DMS53 (cell line): ENCODE measurements around the gene TMPRSS12.
"Not testable (repeated sequence)": the region's sequence is repeated elsewhere in the genome, so short reads cannot be mapped to it uniquely, and the experiment has no call there.

Source experiments
- DNase-seq: peaks from one replicate; lab custom pipeline; 2025; lab: John Stamatoyannopoulos, UW

TMPRSS12 gene

DNA sequence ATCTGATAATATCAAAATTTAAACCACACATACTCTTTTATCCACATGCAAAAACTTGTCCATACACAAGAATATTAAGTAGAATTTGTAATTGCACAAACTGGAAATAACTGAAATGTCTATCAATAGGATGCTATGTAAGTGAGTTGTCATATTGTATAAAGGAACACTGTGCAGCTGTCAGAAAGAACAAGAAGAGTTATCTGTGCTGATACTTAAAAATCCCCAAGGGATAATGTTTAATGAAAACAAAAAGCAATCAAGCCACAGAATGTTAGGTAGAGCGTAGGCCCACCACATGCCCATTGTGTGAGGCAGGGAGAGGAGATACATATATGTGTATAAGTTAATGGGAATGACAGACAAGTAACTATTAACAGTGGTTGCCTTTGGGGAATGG lies 83.7 kb downstream of the TMPRSS12 start:
- DNase-seq, result no peak

- DNase-seq, result not testable (repeated sequence)
Measured at GRCh38 chr12:50926932-50927331, 84.2 kb downstream of the TMPRSS12 start.

GRCh38 chr12:50927356-50927755 lies 84.6 kb downstream of the TMPRSS12 start:
- no peak for DNase-seq

- DNase-seq, result no peak
Measured at GRCh38 chr12:50927766-50928224, 85.1 kb downstream of the TMPRSS12 start.

GRCh38 chr12:50928392-50928791 lies 85.7 kb downstream of the TMPRSS12 start:
- DNase-seq, result no peak

- DNase-seq, result no peak
Measured at GRCh38 chr12:50929831-50930230, 87.1 kb downstream of the TMPRSS12 start.

DNA sequence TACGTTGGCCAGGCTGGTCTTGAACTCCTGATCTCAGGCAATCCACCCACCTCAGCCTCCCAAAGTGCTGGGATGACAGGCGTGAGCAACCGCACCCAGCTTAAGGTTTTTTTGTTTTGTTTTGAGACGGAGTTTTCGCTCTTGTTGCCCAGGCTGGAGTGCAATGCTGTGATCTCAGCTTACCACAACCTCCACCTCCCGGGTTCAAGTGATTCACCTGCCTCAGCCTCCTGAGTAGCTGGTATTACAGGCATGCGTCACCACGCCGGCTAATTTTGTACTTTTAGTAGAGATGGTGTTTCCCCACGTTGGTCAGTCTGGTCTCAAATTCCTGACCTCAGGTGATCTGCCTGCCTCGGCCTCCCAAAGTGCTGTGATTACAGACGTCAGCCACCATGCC lies 87.8 kb downstream of the TMPRSS12 start:
- DNase-seq, result not testable (repeated sequence)

GRCh38 chr12:50932787-50933280 lies 90.1 kb downstream of the TMPRSS12 start:
- no peak for DNase-seq

- DNase-seq, result no peak
Measured at GRCh38 chr12:50933459-50934124, 90.9 kb downstream of the TMPRSS12 start.

DNA sequence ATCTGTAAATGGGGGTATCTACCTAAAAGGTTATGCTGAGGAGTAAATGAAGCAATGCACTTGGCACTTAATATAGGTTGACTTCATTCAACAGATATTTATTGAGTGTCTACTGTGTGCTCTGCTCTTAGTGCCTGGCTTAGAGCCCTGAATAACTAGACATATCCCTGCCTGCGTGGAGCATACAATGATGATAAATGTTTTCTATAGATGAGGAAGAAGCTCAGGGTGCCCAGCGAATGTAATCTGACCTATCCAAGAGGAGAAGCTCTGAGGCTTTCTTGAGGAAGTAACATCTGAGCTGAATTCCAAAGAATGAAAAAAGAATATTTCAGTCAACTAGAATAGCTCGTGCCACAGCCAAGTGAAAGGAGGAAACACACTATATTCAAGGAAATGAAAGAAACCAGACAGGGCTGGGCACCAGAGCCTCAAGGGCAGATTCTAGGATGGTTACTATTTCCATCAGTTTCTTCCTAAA lies 91.7 kb downstream of the TMPRSS12 start:
- DNase-seq, result no peak

- no peak for DNase-seq
Measured at GRCh38 chr12:50934981-50935807, 92.5 kb downstream of the TMPRSS12 start.

DNA sequence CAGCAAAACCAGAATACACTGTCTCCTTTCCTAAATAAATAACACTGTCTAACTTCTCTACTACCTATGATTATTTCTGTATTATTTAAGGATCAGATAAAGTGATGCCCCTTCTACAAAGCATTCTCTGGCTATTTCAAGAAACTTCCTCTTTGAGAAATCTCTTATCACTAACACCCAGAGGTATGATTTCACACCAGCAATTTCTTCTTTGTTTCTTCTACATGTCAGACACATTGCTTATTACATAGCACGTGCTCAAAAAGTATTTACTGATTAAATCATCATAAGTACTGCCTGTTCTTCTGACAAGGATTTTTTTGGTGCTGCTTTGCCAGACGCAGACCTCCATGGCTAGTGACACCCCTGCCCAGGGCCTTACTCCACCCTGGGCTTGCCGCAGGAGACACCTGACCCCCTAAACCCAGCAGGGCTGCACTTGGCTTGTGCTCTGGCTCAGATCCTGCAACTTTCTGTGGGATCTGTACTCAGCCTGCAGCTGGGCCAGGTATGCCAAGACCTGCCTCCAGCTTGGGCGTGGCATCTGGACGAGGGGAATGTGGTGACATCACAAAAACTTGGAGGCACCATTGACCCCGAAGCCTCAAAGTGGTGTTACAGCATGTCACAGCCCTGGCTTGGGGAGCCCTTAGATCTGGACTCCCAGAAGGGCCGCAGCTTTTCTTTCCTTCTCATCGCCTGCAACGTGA lies 94.2 kb downstream of the TMPRSS12 start:
- DNase-seq, result no peak
